BE2C (cell line): ENCODE data around the gene CES3.
"Not testable (repeated sequence)": the region's sequence is repeated elsewhere in the genome, so short reads cannot be mapped to it uniquely, and the experiment has no call there.

Source experiments
- DNase-seq: peaks from one replicate; pipeline ENCODE4 v3.0.0-alpha.2; 2020
- H3K27me3 ChIP-seq: fragments of 250-450 bp; sonication (Bioruptor Pico); 2 replicates; pipeline ENCODE4 v1.5.1; 2020; ENCODE audit warnings: mild to moderate bottlenecking
- H3K36me3 ChIP-seq: fragments of 250-450 bp; sonication (Bioruptor Pico); 2 replicates; pipeline ENCODE4 v1.5.1; 2020; ENCODE audit warnings: mild to moderate bottlenecking
- H3K4me1 ChIP-seq: fragments of 250-450 bp; sonication (Bioruptor Pico); 2 replicates; pipeline ENCODE4 v1.5.1; 2020
- H3K4me3 ChIP-seq: 2 replicates; pipeline ENCODE4 v1.5.1; 2011; ENCODE audit warnings: low read depth, low read length
- H3K9me3 ChIP-seq: fragments of 250-450 bp; sonication (Bioruptor Pico); 2 replicates; pipeline ENCODE4 v1.5.1; 2020
- CTCF ChIP-seq: IDR thresholded peaks from 2 replicates; pipeline ENCODE4 v1.5.1; 2012; ENCODE audit warnings: mild to moderate bottlenecking, low read depth, low read length

The CES3 gene

GRCh38 chr16:66950971-66951790, 9.9 kb upstream of the CES3 start:
- Histone ChIP-seq H3K4me3 (no peak overlapping the region), H3K4me1 (no peaks in the 10 kb centered on the region; the same call in 1 of the 2 replicates), H3K9me3 (no peaks in the 10 kb centered on the region), H3K36me3 (no peaks in the 10 kb centered on the region), H3K27me3 (no peaks in the 10 kb centered on the region)
- no peak for DNase-seq
- no peak for TF ChIP-seq CTCF

- no peaks in the 10 kb centered on the region for H3K36me3 ChIP-seq
- no peaks in the 10 kb centered on the region; the same call in 1 of the 2 replicates for H3K4me1 ChIP-seq
- H3K4me3 ChIP-seq, result no peak overlapping the region
- H3K9me3 ChIP-seq, result no peaks in the 10 kb centered on the region
- no peak for DNase-seq
- no peak for TF ChIP-seq CTCF
- H3K27me3 ChIP-seq, result no peaks in the 10 kb centered on the region
These were observed 8.5 kb upstream of the CES3 start for GRCh38 chr16:66952430-66953110.

- DNase-seq, result no peak
- TF ChIP-seq CTCF, result no peak
- Histone ChIP-seq H3K4me3 (no peak overlapping the region), H3K27me3 (no peaks in the 10 kb centered on the region), H3K36me3 (no peaks in the 10 kb centered on the region), H3K4me1 (no peaks in the 10 kb centered on the region), H3K9me3 (no peaks in the 10 kb centered on the region)
These were observed 7.5 kb upstream of the CES3 start for GRCh38 chr16:66953462-66954096.

GRCh38 chr16:66954097-66954659, 6.9 kb upstream of the CES3 start:
- no peaks in the 10 kb centered on the region for H3K4me1 ChIP-seq
- peak; percentile 82 for DNase-seq
- no peak overlapping the region for H3K4me3 ChIP-seq
- H3K36me3 ChIP-seq, result no peaks in the 10 kb centered on the region
- TF ChIP-seq CTCF, result peak; percentile 92
- H3K27me3 ChIP-seq, result no peaks in the 10 kb centered on the region
- H3K9me3 ChIP-seq, result no peaks in the 10 kb centered on the region

GRCh38 chr16:66955363-66956153, 5.5 kb upstream of the CES3 start:
- H3K4me3 ChIP-seq, H3K9me3 ChIP-seq, H3K36me3 ChIP-seq, H3K27me3 ChIP-seq, DNase-seq, H3K4me1 ChIP-seq: not testable (repeated sequence)

GRCh38 chr16:66956154-66956457, 5.0 kb upstream of the CES3 start:
- H3K4me1 ChIP-seq, DNase-seq, H3K4me3 ChIP-seq, H3K36me3 ChIP-seq, H3K9me3 ChIP-seq, H3K27me3 ChIP-seq: not testable (repeated sequence)
